HG03196 (cell line): Measurements from ENCODE around the gene SLC16A1.
"Not testable (repeated sequence)": the region's sequence is repeated elsewhere in the genome, so short reads cannot be mapped to it uniquely, and the experiment has no call there.

ENCODE experiments used
- ATAC-seq: cut with Tn5 transposase; IDR thresholded peaks from one replicate; pipeline ENCODE4 v1.9.1; 2021; ENCODE audit not compliant: unreplicated experiment

The SLC16A1 gene

DNA sequence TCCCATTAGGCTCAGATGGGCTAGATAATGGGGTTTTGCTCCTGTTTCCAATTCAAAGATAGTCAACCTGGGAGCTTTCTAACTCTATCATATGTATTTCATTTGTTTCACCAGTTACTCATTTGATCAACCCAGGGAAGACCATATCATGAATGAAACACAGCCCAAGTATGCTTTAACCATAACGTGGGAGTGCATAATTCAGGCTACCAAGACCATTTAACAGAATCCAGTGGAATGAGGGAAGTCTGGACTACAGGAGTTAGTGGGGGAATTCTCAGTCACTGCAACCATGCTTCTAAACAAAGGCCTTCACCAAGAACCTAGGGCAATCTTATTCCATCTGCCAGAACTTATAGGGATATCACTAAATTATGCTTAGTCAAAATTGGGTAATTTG lies 15.0 kb upstream of the SLC16A1 start:
- no peak for ATAC-seq

DNA sequence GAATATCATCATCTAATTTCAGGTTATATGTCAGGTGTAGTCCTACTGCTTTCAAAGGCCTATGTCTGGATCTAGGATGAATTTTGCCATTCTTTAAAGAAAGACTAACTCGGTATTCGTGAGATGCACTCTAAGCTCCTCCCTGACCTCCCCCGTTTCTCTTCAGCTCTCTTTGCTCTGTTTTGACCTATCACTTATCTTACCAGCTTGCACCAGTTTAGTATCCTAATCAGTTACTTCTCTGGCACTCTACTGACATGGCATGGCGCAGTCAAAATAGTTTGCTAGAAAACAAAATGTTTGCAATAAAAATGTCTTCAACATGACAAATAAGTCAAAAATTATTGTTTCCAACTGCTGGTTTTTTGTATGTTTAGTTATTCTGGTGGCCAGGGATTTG lies 8.4 kb upstream of the SLC16A1 start:
- no peak for ATAC-seq

DNA sequence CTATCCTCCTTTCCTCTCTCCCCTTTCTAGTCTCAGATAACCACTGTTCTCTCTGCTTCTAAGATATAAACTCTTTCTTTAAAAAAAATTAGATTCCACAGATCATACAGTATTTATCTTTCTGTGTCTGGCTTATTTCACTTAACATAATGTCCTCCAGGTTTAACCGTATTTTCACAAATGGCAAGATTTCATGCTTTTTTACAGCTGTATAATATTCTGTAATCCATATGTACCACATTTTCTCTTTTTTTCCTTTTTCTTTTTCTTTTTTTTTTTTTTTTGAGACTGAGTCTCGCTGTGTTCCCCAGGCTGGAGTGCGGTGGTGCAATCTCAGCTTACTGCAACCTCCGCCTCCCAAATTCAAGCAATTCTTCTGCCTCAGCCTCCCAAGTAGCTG lies 5.1 kb upstream of the SLC16A1 start:
- no peak for ATAC-seq

DNA sequence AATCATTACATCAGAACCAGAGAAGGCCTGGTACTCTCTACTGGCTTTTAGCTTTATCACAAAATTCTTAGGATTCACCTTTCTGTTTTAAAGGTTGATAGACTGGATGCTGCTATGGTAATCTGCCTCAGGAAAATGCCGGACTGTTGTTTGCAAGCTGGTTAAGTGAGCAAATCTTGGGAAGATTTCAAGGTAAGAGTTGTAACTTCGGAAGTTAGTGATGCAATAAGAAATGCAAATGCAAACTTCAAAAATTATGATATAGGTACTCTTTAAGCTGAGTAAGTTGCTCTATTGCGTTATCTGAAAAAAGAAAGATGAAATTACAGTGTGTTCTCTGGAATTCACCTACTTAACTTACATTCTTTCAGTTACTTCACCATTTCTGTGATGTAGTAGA lies 4.4 kb upstream of the SLC16A1 start:
- no peak for ATAC-seq

DNA sequence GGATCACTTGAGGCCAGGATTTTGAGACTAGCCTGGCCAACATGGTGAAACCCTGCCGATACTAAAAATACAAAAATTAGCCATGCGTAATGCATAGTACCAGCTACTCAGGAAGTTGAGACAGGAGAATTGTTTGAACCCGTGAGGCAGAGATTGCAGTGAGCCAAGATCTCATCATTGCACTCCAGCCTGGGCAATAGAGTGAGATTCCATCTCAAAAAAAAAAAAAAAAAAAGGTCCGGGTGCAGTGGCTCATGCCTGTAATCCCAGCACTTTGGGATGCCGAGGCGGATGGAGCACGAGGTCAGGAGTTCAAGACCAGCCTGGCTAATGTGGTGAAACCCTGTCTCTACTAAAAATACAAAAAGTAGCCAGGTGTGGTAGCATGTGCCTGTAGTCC lies 2.2 kb upstream of the SLC16A1 start:
- not testable (repeated sequence) for ATAC-seq

GRCh38 chr1:112957133-112957812 lies 1.3 kb upstream of the SLC16A1 start:
- peak; percentile 39 for ATAC-seq

GRCh38 chr1:112956544-112957132 lies 642 bp upstream of the SLC16A1 start:
- peak; percentile 9 for ATAC-seq

- ATAC-seq: peak; percentile 21
Measured at GRCh38 chr1:112954945-112955772, 837 bp downstream of the SLC16A1 start.

- ATAC-seq: no peak
Measured at GRCh38 chr1:112954017-112954650, 1.9 kb downstream of the SLC16A1 start.

DNA sequence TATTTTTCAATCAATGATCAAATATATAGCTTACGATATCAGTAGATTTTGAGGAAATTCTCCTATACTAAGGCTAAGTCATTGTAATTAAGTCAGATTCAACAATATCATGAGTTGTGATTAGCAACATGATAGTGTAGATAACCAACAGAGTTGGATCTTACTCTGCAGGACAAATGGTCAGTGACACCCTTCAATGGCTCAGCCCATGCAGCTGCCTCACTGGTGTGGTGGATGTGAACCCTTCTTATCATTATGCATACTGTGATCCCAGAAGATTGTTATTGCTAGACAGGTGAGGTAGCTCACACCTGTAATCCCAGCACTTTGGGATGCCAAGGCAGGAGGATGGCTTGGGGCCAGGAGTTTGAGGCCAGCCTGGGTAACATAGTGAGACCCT lies 5.6 kb downstream of the SLC16A1 start:
- no peak for ATAC-seq

DNA sequence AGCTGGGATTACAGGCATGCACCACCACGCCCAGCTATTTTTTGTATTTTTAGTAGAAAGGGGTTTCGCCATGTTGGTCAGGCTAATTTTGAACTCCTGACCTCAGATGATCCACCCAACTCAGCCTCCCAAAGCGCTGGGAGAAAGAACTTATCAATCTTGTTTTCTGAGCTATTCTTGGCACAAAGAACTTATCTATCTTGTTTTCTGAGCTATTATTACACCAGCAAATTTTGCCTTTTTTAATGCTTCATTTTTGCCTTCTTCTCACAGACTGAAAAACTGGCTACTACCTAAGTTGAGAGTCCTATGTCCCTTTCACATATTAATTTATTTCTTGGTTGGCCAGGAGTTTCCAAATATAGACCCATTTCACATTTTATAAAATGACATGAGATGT lies 9.3 kb downstream of the SLC16A1 start:
- ATAC-seq: no peak

DNA sequence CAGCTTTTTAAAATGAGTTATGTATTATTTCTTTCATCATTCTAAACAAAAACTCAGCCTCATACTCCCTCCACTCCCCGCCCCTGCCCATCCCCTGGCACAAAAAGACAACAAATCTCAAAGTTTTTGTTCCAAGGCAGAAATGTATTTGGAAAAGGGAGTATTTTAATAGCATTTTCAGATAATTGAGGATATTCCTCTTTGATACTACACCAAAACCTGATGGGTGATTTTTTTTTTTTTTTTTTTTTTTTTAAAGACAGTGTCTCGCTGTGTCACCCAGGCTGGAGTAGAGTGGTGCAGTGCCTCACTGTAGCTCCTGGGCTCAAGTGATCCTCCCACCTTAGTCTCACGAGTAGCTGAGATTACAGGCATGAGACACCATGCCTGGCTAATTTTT lies 16.2 kb downstream of the SLC16A1 start:
- ATAC-seq: no peak

- no peak for ATAC-seq
Measured at GRCh38 chr1:112938210-112938609, 17.8 kb downstream of the SLC16A1 start.

GRCh38 chr1:112937495-112937894 lies 18.5 kb downstream of the SLC16A1 start:
- no peak for ATAC-seq

GRCh38 chr1:112937070-112937469 lies 18.9 kb downstream of the SLC16A1 start:
- ATAC-seq: no peak

GRCh38 chr1:112935461-112936111 lies 20.4 kb downstream of the SLC16A1 start:
- no peak for ATAC-seq

DNA sequence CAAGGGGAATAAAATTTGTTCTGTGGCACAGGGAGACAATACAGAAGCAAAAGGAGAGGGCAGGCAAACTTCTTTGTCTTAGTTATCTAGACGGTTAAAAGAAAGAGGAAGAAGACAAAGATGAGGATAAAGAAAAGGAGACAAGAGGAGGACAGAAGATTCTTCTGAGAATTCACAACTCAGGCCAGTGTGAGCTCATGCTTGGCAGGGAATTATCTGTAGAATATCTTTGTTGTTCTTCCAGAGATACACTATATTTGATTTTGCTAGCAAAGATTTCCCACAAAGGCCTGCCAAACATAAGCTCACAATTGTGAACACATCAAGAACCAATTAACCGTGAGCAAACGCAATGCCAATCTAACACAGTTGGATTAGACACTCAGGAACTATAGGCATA lies 21.4 kb downstream of the SLC16A1 start:
- no peak for ATAC-seq

DNA sequence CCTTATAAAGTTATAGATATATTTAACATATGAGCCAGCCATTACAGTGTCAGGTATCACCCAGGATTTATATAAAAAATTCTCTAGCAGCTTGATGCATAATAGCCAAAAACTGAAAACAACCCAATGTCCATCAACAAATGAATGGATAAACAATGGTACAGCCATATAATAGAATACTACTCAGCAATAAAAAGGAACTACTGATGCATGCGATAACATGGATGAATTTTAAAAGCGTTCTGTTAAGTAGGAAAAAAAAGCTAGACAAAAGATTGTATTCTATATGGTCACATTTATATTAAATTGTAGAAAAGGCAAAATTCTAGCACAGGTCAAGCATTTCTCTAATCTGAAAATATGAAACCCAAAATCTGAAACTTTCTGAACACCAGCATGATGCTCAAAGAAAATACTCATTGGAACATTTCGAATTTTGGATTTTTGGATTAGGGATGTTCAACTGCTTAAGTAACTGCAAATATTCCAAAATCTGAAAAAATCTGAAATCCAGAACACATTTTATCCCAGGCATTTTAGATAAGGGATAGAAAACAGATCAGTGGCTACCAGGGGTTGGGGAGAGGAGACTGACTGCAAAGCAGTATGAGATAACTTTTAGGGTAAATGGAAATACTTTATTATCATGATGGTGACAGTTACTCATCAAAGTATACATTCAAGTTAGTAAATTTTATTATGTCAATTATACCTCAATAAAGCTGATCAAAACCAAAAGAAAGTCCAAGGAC lies 22.0 kb downstream of the SLC16A1 start:
- no peak for ATAC-seq

DNA sequence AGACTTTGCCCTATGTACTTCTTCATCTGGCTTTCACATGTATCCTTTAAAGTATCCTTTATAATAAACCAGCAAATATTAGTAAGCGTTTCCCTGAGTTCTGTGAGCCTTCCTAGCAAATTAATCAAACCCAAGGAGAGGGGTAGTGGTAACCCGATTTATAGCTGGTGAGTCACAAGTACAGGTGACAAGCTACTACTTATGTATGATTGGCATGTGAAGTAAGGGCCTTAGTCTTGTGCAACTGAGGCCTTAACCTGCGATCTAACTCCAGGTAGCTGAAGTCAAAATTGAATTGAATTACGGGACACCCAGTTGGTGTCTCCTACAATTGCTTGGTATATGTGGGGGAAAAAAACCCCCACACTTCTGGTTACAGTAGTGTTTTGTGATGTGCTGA lies 26.0 kb downstream of the SLC16A1 start:
- no peak for ATAC-seq

- ATAC-seq: no peak
Measured at GRCh38 chr1:112927462-112927990, 28.5 kb downstream of the SLC16A1 start.
